Activated naive CD8-positive, alpha-beta T cell treated with anti-CD3 and anti-CD28 coated beads for 36 hours (primary cell): ENCODE measurements around the gene COL26A1. TPM values are rescaled to one million over a fixed set of nuclear protein-coding genes. Genes with fewer than 3 reads are reported as not detected.
"Not testable (repeated sequence)": the region's sequence is repeated elsewhere in the genome, so short reads cannot be mapped to it uniquely, and the experiment has no call there.

ENCODE experiments used
- DNase-seq: peaks from one replicate; pipeline ENCODE4 v3.0.0; 2021
- H3K27ac Mint-ChIP-seq: one replicate; pipeline ENCODE4 v1.8.0; 2022; ENCODE audit warnings: mild to moderate bottlenecking, moderate library complexity, mixed read lengths
- H3K27me3 Mint-ChIP-seq: one replicate; pipeline ENCODE4 v1.8.0; 2022; ENCODE audit warnings: mild to moderate bottlenecking, mixed read lengths
- H3K36me3 Mint-ChIP-seq: one replicate; pipeline ENCODE4 v1.8.0; 2021; ENCODE audit warnings: mild to moderate bottlenecking, mixed read lengths
- H3K4me1 Mint-ChIP-seq: one replicate; pipeline ENCODE4 v1.8.0; 2021; ENCODE audit warnings: mixed read lengths
- H3K4me3 Mint-ChIP-seq: one replicate; pipeline ENCODE4 v1.8.0; 2022; ENCODE audit warnings: mild to moderate bottlenecking, moderate library complexity, mixed read lengths
- H3K9me3 Mint-ChIP-seq: one replicate; pipeline ENCODE4 v1.8.0; 2022; ENCODE audit warnings: mixed read lengths
- total RNA-seq, 2 experiments: library from RNA; stranded (reverse); gene quantifications; one replicate each; pipeline ENCODE4 v1.2.3, GENCODE V29; 2021

Gene COL26A1
- total RNA-seq, 2 experiments from 2014 or later, result not detected

DNA sequence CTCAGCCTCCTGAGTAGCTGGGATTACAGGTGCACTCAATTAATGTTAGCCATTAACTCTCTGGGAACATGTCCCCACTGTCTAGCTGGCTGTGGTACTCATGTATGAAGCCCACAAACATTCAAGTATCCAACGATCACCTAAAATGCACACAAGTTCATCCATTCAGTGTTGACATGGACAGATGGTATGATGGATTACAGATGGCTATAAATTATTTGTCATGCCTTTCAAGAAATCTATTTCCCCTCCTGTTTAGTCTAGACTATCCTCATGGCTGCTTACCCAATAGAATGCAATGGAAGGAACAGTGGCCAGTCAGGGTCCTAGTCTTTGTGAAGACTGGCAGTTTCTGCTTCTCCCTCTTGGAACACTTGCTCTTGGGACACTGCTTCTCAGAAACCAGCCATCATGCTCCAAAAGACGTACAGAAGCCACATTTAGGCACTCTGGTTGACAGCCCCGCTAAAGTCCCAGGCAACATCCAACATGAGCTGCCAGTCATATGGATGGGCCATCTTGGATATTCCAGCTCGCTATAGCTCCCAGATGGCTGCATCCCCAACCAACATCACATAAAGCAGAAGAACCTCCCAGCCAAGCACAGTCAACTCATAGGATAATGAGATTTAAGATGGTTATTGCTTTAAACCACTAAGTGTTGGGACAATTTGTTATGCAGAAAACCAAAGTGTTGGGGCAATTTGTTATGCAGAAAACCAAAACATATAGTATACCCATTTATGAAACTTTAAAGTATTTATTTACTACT, 233.3 kb downstream of the COL26A1 start:
- no peaks in the 10 kb centered on the region for H3K27me3 Mint-ChIP-seq
- no peak overlapping the region for H3K27ac Mint-ChIP-seq
- H3K36me3 Mint-ChIP-seq, result no peaks in the 10 kb centered on the region
- no peaks in the 10 kb centered on the region for H3K4me1 Mint-ChIP-seq
- no peak overlapping the region for H3K4me3 Mint-ChIP-seq
- no peak for DNase-seq
- no peaks in the 10 kb centered on the region for H3K9me3 Mint-ChIP-seq

DNA sequence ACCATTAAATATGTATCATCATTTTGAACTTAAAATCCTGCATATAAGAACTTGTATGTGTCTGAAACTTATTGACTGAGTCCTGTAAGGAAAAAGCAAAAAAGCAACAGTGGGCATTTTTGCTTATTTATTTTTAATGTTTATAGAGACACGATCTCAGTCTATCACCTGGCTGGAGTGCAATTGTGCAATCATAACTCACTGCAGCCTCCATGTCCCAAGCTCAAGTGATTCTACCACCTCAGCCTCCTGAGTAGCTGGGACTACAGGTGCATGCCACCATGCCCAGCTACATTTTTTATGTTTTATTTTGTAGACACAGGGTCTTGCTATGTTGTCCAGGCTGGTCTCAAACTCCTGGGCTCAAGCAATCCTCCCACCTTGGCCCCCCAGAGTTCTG, 234.2 kb downstream of the COL26A1 start:
- H3K4me3 Mint-ChIP-seq, result no peak overlapping the region
- no peaks in the 10 kb centered on the region for H3K27me3 Mint-ChIP-seq
- H3K27ac Mint-ChIP-seq, result no peak overlapping the region
- H3K9me3 Mint-ChIP-seq, result no peaks in the 10 kb centered on the region
- no peaks in the 10 kb centered on the region for H3K36me3 Mint-ChIP-seq
- DNase-seq, result no peak
- H3K4me1 Mint-ChIP-seq, result no peaks in the 10 kb centered on the region

DNA sequence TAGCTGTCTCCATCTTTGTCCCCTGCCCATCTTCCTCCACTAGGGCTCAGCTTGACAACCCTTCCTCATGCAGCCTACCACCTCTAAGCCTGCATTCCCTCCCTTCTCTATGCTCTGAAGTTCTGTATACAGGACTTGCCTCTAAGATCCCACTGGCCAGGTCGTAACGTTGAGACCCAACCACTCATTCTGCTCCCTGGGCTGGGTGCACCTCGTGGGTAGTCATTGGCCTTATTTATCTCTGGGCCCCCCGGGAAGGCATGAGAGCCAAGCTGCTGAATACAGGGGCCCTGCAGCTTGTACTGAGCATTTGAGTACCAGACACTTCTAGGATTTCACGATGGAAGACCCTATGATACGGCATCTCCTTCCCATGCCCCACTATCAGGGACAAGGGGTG, 235.3 kb downstream of the COL26A1 start:
- no peaks in the 10 kb centered on the region for H3K9me3 Mint-ChIP-seq
- no peak overlapping the region for H3K27ac Mint-ChIP-seq
- no peaks in the 10 kb centered on the region for H3K27me3 Mint-ChIP-seq

DNA sequence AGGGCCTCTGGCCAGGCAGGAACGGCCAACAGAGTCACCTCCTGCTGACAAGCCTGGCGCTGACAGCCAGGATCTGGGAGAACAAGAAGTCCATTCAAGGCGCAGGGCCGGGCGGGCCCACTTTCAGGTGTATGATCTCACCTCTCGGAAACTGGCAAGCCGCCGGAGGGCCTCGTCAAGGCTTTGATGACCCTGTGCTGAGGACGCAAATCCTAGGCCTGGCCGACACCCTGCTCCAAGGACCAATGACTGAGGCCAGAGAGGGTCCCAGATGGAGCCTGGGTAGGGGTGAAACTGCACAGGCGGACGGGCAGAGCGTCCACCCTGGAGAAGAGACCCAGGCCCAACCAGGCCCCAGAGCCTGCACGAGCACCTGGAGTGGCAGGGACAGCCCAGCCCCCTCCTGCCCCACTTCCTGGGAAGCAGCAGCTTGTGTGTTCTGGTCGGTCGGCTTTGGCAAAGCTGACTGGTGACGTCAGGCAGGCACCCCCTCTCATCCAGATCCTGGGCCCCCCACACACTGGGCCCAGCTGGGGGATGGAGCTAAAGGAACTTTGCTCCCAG, 235.8 kb downstream of the COL26A1 start:
- no peaks in the 10 kb centered on the region for H3K4me1 Mint-ChIP-seq
- no peaks in the 10 kb centered on the region for H3K36me3 Mint-ChIP-seq
- no peaks in the 10 kb centered on the region for H3K9me3 Mint-ChIP-seq
- no peaks in the 10 kb centered on the region for H3K27me3 Mint-ChIP-seq
- no peak for DNase-seq
- H3K27ac Mint-ChIP-seq, result no peak overlapping the region
- H3K4me3 Mint-ChIP-seq, result no peak overlapping the region

More for the DNA sequence above, 235.3 kb downstream of the COL26A1 start:
- Mint-ChIP-seq H3K4me3 (no peak overlapping the region), H3K36me3 (no peaks in the 10 kb centered on the region), H3K4me1 (no peaks in the 10 kb centered on the region)
- DNase-seq, result no peak

DNA sequence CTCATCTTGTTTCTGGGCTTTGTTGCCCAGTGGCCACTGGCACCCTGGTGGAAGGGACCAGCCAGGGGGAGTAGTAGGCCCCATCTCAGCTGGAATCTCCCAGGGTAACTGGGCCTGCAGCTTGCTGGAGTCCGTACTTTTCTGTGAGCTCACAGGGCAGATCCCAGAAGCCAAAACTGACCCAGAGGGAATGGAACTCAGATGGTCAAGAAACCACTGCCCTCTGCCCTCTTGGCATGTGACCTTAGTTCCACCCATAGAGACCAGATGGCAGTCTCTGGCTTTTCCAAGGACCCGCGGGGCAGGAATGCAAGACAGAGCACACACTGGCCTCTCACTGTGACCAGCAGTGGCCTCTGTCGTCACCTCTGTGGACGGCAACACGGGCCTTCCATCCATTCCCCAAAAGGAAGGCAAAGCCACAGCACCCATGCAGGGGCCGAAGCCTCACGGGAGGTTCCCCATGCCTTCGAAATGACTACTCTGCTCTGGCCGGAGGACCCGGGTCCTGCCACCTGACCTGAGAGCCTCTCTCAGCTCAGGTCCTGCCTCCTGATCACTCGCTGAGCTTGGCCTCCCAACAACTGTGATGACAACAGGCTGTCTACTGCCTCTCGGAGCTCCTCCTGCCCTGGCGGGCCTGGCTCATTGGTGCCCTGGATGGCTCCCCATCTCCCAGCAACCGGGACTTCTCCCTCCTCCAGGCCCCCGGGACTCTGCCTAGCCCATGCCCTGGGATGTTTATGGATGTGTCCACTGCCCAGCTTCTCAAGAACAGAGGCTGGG, 236.5 kb downstream of the COL26A1 start:
- H3K27ac Mint-ChIP-seq, result no peak overlapping the region
- no peak overlapping the region for H3K4me3 Mint-ChIP-seq
- no peaks in the 10 kb centered on the region for H3K9me3 Mint-ChIP-seq
- H3K27me3 Mint-ChIP-seq, result no peaks in the 10 kb centered on the region
- no peaks in the 10 kb centered on the region for H3K4me1 Mint-ChIP-seq
- no peak for DNase-seq
- no peaks in the 10 kb centered on the region for H3K36me3 Mint-ChIP-seq

DNA sequence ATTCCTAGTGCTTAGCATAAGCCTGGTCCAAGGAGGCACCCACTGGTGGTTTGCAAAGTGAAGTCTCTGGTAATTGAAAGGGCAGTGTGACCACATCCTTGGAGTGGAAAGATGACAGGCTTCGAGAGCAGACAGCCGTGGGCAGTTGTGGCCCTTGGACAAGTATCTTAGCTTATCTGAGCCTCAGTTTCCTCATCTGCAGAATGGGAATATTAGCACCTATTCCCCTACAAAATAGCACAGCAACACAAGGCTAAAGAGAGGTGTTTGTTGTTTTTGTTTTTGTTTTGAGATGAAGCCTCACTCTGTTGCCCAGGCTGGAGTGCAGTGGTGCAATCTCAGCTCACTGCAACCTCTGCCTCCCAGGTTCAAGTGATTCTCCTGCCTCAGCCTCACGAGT, 237.1 kb downstream of the COL26A1 start:
- DNase-seq, result no peak
- Mint-ChIP-seq H3K27ac (no peak overlapping the region), H3K4me3 (no peak overlapping the region), H3K27me3 (no peaks in the 10 kb centered on the region), H3K36me3 (no peaks in the 10 kb centered on the region), H3K9me3 (no peaks in the 10 kb centered on the region), H3K4me1 (no peaks in the 10 kb centered on the region)

DNA sequence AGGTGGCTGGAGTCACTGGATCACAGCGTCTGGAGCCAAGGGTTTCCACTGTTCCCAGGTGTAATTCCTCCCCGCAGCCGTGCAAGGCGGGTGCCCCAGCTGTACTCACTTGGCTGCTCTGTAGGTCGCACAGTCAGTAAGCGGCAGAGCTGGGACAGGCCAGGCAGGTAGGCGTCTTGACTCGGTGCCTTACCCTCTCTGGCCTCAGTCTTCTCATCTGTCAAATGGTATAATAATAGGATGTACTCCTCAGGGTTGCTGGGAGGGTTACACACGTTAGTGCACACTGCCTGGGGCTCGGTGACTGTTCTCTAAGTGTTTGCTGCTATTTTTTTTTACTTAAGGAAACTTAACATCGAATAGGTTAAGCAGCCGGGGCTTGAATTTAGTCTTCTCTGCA, 239.4 kb downstream of the COL26A1 start:
- H3K36me3 Mint-ChIP-seq, result no peaks in the 10 kb centered on the region
- H3K27ac Mint-ChIP-seq, result no peak overlapping the region
- H3K4me1 Mint-ChIP-seq, result no peaks in the 10 kb centered on the region
- DNase-seq, result no peak
- no peaks in the 10 kb centered on the region for H3K9me3 Mint-ChIP-seq
- no peak overlapping the region for H3K4me3 Mint-ChIP-seq
- no peaks in the 10 kb centered on the region for H3K27me3 Mint-ChIP-seq

DNA sequence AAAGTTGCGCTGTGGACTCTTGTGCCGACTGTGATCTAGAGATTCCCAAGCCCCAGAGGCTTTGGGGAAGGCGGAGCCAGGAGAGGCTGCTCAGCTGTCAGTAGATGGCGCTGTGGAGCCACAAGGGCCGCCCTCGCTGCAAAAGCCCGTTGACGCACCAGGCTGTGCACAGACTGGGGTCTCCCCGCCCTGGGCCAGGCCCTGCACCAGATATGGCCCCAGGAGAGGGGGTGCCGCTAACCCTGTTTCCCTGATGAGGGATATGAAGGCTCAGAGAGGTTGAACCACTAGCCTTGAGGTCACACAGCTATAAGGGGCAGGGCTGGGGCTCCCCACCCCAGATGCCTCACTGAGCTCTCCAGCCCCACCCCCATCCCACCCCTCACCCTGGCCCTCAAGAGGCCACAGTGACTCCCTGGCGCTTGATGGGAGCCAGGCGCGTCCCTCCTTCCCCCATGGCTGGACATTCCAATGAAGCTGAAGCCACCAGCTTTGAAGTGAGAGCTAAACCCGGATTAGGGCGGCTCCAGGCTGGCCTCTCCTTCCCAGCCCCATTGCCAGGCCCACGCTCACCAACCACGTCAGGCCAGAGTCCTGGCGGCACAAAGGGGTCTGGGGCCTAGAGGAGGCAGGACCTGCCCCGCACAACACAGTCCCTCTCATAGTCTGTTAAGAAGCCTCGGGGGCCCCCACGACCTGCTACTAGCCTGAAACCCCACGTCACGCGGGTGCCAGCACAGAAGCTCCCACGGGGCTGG, 240.0 kb downstream of the COL26A1 start:
- Mint-ChIP-seq H3K9me3 (no peaks in the 10 kb centered on the region), H3K27ac (no peak overlapping the region), H3K27me3 (no peaks in the 10 kb centered on the region), H3K4me3 (no peak overlapping the region), H3K4me1 (no peaks in the 10 kb centered on the region), H3K36me3 (no peaks in the 10 kb centered on the region)
- peak; percentile 68 for DNase-seq

DNA sequence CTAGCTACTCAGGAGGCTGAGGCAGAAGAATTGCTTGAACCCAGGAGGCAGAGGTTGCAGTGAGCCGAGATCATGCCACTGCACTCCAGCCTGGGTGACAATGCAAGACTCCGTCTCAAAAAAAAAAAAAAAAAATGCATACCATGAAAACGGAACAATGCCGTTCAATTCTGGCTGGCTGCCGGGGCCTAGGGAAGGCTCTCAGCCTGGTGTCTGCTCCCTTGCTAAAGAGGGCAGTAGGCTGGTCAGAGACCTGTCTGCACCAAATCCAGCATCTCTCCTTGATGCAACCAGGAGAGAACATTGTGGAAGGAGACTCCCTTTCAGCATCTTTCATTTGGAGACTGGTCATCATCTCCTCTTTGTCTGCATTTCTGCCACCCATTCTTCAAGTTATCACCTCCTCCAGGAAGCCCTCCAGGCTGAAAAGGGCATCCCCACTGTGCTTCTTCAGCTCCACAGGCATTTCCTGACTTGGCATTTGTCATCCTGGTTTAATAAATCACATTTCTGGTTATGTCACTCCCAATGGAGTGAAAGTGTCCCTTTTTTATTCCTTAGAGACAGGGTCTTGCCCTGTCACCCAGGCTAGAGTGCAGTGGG, 241.8 kb downstream of the COL26A1 start:
- Mint-ChIP-seq H3K27me3 (no peaks in the 10 kb centered on the region), H3K36me3 (no peaks in the 10 kb centered on the region), H3K4me1 (no peaks in the 10 kb centered on the region), H3K9me3 (no peaks in the 10 kb centered on the region), H3K4me3 (no peak overlapping the region), H3K27ac (no peak overlapping the region)
- no peak for DNase-seq

DNA sequence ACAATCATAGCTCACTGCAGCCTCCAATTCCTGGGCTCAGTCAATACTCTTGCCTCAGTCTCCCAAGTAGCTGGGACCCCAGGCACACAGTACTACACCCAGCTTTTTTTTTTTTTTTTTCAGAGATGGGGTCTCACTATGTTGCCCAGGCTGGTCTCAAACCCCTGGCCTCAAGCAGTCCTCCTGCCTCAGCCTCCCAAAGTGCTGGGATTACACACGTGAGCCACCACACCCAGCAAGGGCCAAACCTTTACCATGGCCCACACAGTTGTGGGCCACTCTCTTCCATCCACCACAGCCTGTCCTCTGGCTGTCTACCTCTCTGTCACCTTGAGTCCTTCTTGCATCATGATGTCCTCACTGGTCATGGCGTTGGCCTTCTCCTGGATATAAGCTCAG, 242.3 kb downstream of the COL26A1 start:
- not testable (repeated sequence) for H3K27me3 Mint-ChIP-seq, H3K4me1 Mint-ChIP-seq, H3K27ac Mint-ChIP-seq, DNase-seq, H3K36me3 Mint-ChIP-seq, H3K4me3 Mint-ChIP-seq, H3K9me3 Mint-ChIP-seq

DNA sequence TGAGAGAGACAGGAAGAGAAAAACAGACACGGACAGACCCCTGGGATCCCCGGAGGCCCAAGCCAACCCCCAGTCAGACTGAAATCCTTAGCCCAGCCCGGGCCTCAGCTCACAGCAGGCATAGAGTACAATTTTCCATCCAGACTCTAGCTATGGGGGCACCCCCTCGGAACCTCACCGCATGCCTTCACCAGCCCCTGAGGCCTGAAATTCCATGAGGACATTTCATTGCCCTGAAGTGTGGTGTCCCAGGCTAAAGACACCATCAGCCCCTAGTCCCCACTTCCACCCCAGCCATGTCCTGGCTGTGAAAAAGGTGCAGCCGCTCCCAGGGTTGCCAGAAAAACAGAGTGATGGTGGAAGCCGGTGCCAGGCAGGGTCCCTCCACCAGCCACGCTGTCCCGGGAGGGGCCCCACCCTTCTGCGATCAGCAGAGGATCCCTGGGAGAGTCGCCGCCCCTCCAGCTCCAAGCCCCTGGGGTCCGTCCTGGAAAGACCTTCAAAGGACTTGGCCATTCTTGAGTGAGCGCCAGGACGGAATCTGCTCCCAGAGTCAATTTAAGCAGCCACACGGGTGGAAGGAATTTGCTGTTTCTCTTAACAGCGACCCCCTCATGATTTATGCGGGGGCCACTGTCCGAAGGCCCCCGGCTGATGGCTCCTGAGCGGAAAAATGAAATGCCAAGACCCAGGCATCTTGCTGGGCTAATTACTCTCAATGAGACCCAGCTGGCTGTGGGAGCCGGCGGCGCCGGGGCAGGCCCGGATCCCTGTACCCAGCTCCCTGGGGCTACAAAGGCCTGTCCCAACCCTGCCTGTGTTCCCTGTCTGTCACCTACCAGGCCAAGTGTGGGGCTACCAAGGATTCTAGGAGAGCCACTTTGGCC, 243.2 kb downstream of the COL26A1 start:
- H3K36me3 Mint-ChIP-seq, result no peaks in the 10 kb centered on the region
- no peak for DNase-seq
- H3K27me3 Mint-ChIP-seq, result no peaks in the 10 kb centered on the region
- no peak overlapping the region for H3K4me3 Mint-ChIP-seq
- H3K27ac Mint-ChIP-seq, result no peak overlapping the region
- H3K4me1 Mint-ChIP-seq, result no peaks in the 10 kb centered on the region
- no peaks in the 10 kb centered on the region for H3K9me3 Mint-ChIP-seq

DNA sequence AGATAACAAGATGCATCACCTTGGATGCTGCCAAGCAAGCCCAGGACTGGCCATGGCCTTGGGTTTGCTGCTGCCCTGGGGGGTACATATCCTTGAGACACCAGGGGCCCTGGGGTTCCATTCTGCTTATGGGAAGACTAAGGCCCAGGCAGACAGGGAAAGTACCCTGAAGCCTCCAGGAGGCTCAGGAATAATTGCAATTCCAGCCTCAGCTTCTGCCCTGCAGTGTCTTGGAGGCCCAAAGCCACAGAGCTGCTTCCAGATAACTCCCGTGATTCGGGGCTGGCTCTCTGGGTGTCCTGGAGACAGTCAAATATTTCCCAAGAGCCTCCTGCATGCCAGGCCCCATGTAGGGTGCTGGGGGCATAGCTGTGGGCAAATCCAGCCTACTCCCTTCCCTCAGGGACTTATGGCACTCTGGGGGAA, 243.8 kb downstream of the COL26A1 start:
- Mint-ChIP-seq H3K4me1 (no peaks in the 10 kb centered on the region), H3K4me3 (no peak overlapping the region), H3K27me3 (no peaks in the 10 kb centered on the region), H3K9me3 (no peaks in the 10 kb centered on the region), H3K27ac (no peak overlapping the region), H3K36me3 (no peaks in the 10 kb centered on the region)
- no peak for DNase-seq
